Measurements from ENCODE around the gene TRIM17.

GRCh38 chr1:228437424-228437962 lies 20.8 kb upstream of the TRIM17 start:
- TF ChIP-seq CTCF (IDR thresholded peaks at IDR 0.05 in 4 of 5, conservative IDR thresholded peaks at IDR 0.05 in 1 of 5) (no peak), POLR2A (IDR thresholded peaks at IDR 0.05) (no peak)
